Heart right ventricle (tissue), 16 donors: ENCODE measurements around the gene GLI1. TPM values are rescaled to one million over a fixed set of nuclear protein-coding genes. Genes with fewer than 3 reads are reported as not detected.

Experiments
- ATAC-seq, 8 donors: fragments of 200-7000 bp; cut with Tn5 transposase; one replicate each; pipeline ENCODE4 v1.9.1; 2020; ENCODE audit warnings: mild to moderate bottlenecking in 8 of 8, moderate library complexity in 8 of 8, moderate number of reproducible peaks in 1 of 8
- DNase-seq, 2 donors: peaks; one replicate each; pipeline ENCODE4 v3.0.0-alpha.2; 2020
- H3K27ac ChIP-seq, 10 donors: fragments of 200-600 bp; sonication (generic) in 2 of 10; one replicate each; pipeline versions ENCODE4 v1.5.0 to v1.8.0; 2020 to 2022; ENCODE audit warnings: mild to moderate bottlenecking in 3 of 10
- H3K27me3 ChIP-seq, 7 donors: fragments of 200-600 bp; one replicate each; pipeline ENCODE4 v1.8.0; 2021 to 2022; ENCODE audit warnings: mild to moderate bottlenecking in 2 of 7
- H3K36me3 ChIP-seq, 9 donors: fragments of 200-600 bp; sonication (generic) in 1 of 9; one replicate each; pipeline versions ENCODE4 v1.5.0 to v1.8.0; 2020 to 2022; ENCODE audit warnings: mild to moderate bottlenecking in 2 of 9
- H3K4me1 ChIP-seq, 9 donors: fragments of 200-600 bp; sonication (generic) in 1 of 9; one replicate each; pipeline versions ENCODE4 v1.5.0 to v1.8.0; 2020 to 2022; ENCODE audit warnings: mild to moderate bottlenecking in 4 of 9
- H3K4me3 ChIP-seq, 10 donors: fragments of 200-600 bp; sonication (generic) in 2 of 10; one replicate each; pipeline versions ENCODE4 v1.5.0 to v1.8.0; 2020 to 2022; ENCODE audit warnings: mild to moderate bottlenecking in 7 of 10, moderate library complexity in 2 of 10
- H3K9me3 ChIP-seq, 11 donors: fragments of 200-600 bp in 10 of 11; sonication (generic) in 2 of 11; one replicate each; pipeline versions ENCODE4 v1.5.0 to v1.8.0; 2013 to 2022; ENCODE audit warnings: mild to moderate bottlenecking in 2 of 11, control low read depth in 1 of 11, moderate library complexity in 1 of 11
- CTCF ChIP-seq, 9 donors: fragments of 200-600 bp; sonication (generic) in 2 of 9; IDR thresholded peaks; one replicate each; pipeline versions ENCODE4 v1.5.0 to v1.8.0; 2021 to 2022; ENCODE audit warnings: antibody characterized with exemption in 9 of 9, mild to moderate bottlenecking in 5 of 9, moderate library complexity in 1 of 9
- WGBS, 2 donors: extraction: QIAGEN DNeasy Blood & Tissue Kit; methylation state at CpG; one replicate each; pipeline ENCODE4 v1.1.7; 2013; ENCODE audit warnings: inconsistent platforms in 1 of 2; 5-methylcytosine and 5-hydroxymethylcytosine counted together
- intact Hi-C, 10 donors: fragments of 100-400 bp; cut with DNase I; formaldehyde crosslinking; loops; one replicate each; pipeline versions ENCODE4 v1.11.1 to v1.14.2; 2022
- polyA plus RNA-seq, 2 donors: library from polyadenylated mRNA; stranded (reverse); fragments of 200-250 nt; gene quantifications; one replicate each; pipeline ENCODE4 v1.2.3, GENCODE V29; 2013
- total RNA-seq, 10 donors: library from RNA; stranded (reverse); fragmentation: NEBNext Ultra II Directional in 3 of 10; extraction: Animal tissue kit (Norgen Biotek cat#: 25700) in 3 of 10; gene quantifications; one replicate each; pipeline versions ENCODE4 v1.2.1 to v1.2.4, GENCODE V29; 2021 to 2023
- donor health status: Arrhythmogenic right ventricular cardiomyopathy.
- donor health status: ischemic (EF 13 %, LVEDD 7.1; RV severe dilation, severe dysfunction).
- donor health status: healthy with polysubstance abuse.
- donor health status: DM: no; HTN: yes; CAD: no.
- donor health status: DM: no; HTN: no; CAD: no.
- donor health status: ischemic (EF 25% LVEDD 6.9; RV normal size, moderate dysfunction).
- donor health status: ischemic (EF 25% LVEDD 5.7; RV mildly dilated, moderate dysfunction).
- donor health status: healthy.
- donor health status: DM: yes; HTN: yes; CAD: no.
- donor health status: Ischemic cardiomyopathy.
- donor health status: ischemic (EF 35%, LVEDD 5.7; RV mildly dilated, moderate dysfunction).
- donor health status: nonischemic (EF 11% LVEDD 7.7; RV severe dilation, severe dysfunction).
- donor health status: DM: yes; HTN: yes; CAD: no.
- donor health status: PGD.
- donor health status: ischemic (EF 29% LVEDD 5.4; RV normal size, mild dysfunction).
- donor health status: nonischemic (EF 23%, LVEDD 6.1; RV moderate dilation, normal function).

The GLI1 gene
- total and polyA plus RNA-seq, 12 donors, result 0.12 to 1.2 (median 0.59) TPM

DNA sequence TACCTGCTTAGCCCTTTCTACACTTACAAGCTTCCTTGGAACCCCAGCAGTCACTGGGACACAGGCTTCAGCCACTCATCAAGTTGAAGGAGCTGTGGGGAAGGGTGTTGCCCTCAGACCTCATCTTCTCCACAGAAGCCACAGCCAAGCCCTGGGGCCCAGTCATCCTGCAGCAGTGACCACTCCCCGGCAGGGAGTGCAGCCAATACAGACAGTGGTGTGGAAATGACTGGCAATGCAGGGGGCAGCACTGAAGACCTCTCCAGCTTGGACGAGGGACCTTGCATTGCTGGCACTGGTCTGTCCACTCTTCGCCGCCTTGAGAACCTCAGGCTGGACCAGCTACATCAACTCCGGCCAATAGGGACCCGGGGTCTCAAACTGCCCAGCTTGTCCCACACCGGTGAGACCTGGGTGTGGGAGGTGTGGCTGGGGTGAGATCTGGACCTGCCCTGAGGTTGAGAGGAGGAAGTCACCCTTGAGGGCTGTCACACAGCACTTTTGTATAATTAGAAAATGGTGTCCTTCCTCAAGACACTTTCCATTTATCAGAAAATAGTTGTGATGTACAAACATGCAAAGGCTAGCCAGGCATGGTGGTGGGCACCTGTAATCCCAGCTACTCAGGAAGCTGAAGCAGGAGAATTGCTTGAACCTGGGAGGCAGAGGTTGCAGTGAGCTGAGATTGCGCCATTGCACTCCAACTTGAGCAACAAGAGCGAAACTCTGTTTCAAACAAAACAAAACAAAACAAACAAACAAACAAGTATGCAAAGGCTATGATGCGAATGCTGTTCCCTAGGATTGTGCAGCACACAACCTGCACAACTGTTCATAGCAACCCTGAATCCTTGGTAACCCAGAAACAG lies 9.9 kb downstream of the GLI1 start:
- H3K36me3 ChIP-seq, result peaks cover 0 to 56% (median 0%) of the 10 kb centered on the region in 9 donors
- no peak overlapping the region for H3K27ac ChIP-seq
- no peak for DNase-seq
- H3K27me3 ChIP-seq, result peaks cover 0 to 52% (median 38%) of the 10 kb centered on the region in 7 donors
- no peaks in the 10 kb centered on the region for H3K9me3 ChIP-seq
- H3K4me1 ChIP-seq, result peaks cover 0 to 17% (median 0%) of the 10 kb centered on the region in 9 donors
- no peak for TF ChIP-seq CTCF (IDR thresholded peaks at IDR 0.05)
- no peak for ATAC-seq
- intact Hi-C loops, result loop anchor here in 2 of 10 donors (10.0 kb wide), 2 partner anchors 155 to 255 kb away; partner anchors contain the start of gene NXPH4 (in 1 of the 2)
- 83 to 85% methylated on average over 10 of the region's 10 CpGs for whole genome bisulfite sequencing, 2 donors
- H3K4me3 ChIP-seq, result no peak overlapping the region

GRCh38 chr12:57470286-57470969 lies 10.8 kb downstream of the GLI1 start:
- DNase-seq (no peak), ATAC-seq (no peak)
- H3K36me3 ChIP-seq, result peaks cover 0 to 65% (median 0%) of the 10 kb centered on the region in 9 donors
- no peaks in the 10 kb centered on the region for H3K9me3 ChIP-seq
- intact Hi-C loops, result no loop called here
- H3K27ac ChIP-seq, result no peak overlapping the region
- H3K27me3 ChIP-seq, result peaks cover 5 to 61% (median 47%) of the 10 kb centered on the region in 7 donors
- H3K4me1 ChIP-seq, result peaks cover 0 to 26% (median 6%) of the 10 kb centered on the region in 9 donors
- H3K4me3 ChIP-seq, result no peak overlapping the region
- 92% methylated on average over 14 of the region's 14 CpGs for WGBS, 2 donors
- no peak for TF ChIP-seq CTCF (IDR thresholded peaks at IDR 0.05)

DNA sequence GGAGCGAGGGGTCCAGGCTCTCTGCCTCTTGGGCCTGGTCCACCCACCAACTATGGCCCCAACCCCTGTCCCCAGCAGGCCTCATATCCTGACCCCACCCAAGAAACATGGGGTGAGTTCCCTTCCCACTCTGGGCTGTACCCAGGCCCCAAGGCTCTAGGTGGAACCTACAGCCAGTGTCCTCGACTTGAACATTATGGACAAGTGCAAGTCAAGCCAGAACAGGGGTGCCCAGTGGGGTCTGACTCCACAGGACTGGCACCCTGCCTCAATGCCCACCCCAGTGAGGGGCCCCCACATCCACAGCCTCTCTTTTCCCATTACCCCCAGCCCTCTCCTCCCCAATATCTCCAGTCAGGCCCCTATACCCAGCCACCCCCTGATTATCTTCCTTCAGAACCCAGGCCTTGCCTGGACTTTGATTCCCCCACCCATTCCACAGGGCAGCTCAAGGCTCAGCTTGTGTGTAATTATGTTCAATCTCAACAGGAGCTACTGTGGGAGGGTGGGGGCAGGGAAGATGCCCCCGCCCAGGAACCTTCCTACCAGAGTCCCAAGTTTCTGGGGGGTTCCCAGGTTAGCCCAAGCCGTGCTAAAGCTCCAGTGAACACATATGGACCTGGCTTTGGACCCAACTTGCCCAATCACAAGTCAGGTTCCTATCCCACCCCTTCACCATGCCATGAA lies 11.5 kb downstream of the GLI1 start:
- Histone ChIP-seq H3K4me3 (no peak overlapping the region), H3K27me3 (peaks cover 5 to 68% (median 54%) of the 10 kb centered on the region in 7 donors), H3K9me3 (no peaks in the 10 kb centered on the region), H3K36me3 (peaks cover 0 to 65% (median 0%) of the 10 kb centered on the region in 9 donors), H3K27ac (no peak overlapping the region), H3K4me1 (peaks cover 0 to 33% (median 13%) of the 10 kb centered on the region in 9 donors)
- WGBS, 2 donors, result 89 to 90% methylated on average over 4 of the region's 4 CpGs
- no peak for DNase-seq
- intact Hi-C loops, result no loop called here
- ATAC-seq, result no peak
- TF ChIP-seq CTCF (IDR thresholded peaks at IDR 0.05), result no peak

DNA sequence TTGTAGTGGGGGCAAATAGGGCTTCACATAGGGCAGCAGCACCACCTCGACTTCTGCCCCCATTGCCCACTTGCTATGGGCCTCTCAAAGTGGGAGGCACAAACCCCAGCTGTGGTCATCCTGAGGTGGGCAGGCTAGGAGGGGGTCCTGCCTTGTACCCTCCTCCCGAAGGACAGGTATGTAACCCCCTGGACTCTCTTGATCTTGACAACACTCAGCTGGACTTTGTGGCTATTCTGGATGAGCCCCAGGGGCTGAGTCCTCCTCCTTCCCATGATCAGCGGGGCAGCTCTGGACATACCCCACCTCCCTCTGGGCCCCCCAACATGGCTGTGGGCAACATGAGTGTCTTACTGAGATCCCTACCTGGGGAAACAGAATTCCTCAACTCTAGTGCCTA lies 12.1 kb downstream of the GLI1 start:
- WGBS, 2 donors, result 89 to 91% methylated on average over 3 of the region's 3 CpGs
- TF ChIP-seq CTCF (IDR thresholded peaks at IDR 0.05), result no peak
- DNase-seq, result no peak
- H3K9me3 ChIP-seq, result no peaks in the 10 kb centered on the region
- peaks cover 0 to 65% (median 0%) of the 10 kb centered on the region in 9 donors for H3K36me3 ChIP-seq
- no peak for ATAC-seq
- H3K27me3 ChIP-seq, result peaks cover 9 to 73% (median 60%) of the 10 kb centered on the region in 7 donors
- H3K27ac ChIP-seq, result no peak overlapping the region
- H3K4me3 ChIP-seq, result no peak overlapping the region
- intact Hi-C loops, result no loop called here
- H3K4me1 ChIP-seq, result peaks cover 0 to 36% (median 16%) of the 10 kb centered on the region in 9 donors
